A549 (cell line): ENCODE data around the gene RAB3GAP1. TPM values are rescaled to one million over a fixed set of nuclear protein-coding genes. Genes with fewer than 3 reads are reported as not detected.

Experiments used
- ATAC-seq, 2 experiments: fragments of 200-7000 bp in 1 of 2; fragments of >200 bp in 1 of 2; cut with Nextera tagmentation in 1 of 2; cut with Tn5 transposase in 1 of 2; 3 replicates each; pipeline versions ENCODE4 v1.8.0 to v1.9.1; 2018 to 2020; ENCODE audit warnings: mild to moderate bottlenecking in 1 of 2, moderate library complexity in 1 of 2
- CTCF ChIA-PET: fragments of 300-600 bp; sonication (Branson Sonifier 250); formaldehyde crosslinking; extraction: SDS; loops from one replicate; lab custom pipeline; 2021; ENCODE audit warnings: antibody characterized with exemption, inconsistent platforms; lab: Yijun Ruan, JAX
- POLR2A ChIA-PET: fragments of 350-600 bp; formaldehyde crosslinking; extraction: SDS; loops from one replicate; lab custom pipeline; 2021; ENCODE audit warnings: antibody characterized with exemption, inconsistent platforms; lab: Yijun Ruan, JAX
- DNase-seq, 2 experiments: peaks; one replicate each; pipeline versions ENCODE4 v3.0.0 to v3.0.0-alpha.2; 2011 to 2016; ENCODE audit warnings: low read depth in 1 of 2, low spot score in 1 of 2
- FAIRE-seq: peaks from 2 replicates; lab custom pipeline; 2011; peaks lifted over from hg19 to GRCh38; lab: Jason Lieb, UNC
- H3K27ac ChIP-seq, 2 experiments: fragments of >200 bp; sonication (Bioruptor Twin); formaldehyde crosslinking; 3 replicates each; pipeline ENCODE4 v1.5.1; 2016 to 2017
- H3K4me1 ChIP-seq: fragments of >200 bp; sonication (Bioruptor Twin); formaldehyde crosslinking; 3 replicates; pipeline ENCODE4 v1.6.1; 2016
- H3K4me2 ChIP-seq: fragments of >200 bp; sonication (Bioruptor Twin); formaldehyde crosslinking; 3 replicates; pipeline ENCODE4 v1.6.1; 2016
- H3K4me3 ChIP-seq: fragments of >200 bp; sonication (Bioruptor Twin); formaldehyde crosslinking; 3 replicates; pipeline ENCODE4 v1.5.1; 2016
- H3K9me3 ChIP-seq: fragments of >200 bp; sonication (Bioruptor Twin); formaldehyde crosslinking; 3 replicates; pipeline ENCODE4 v1.6.1; 2016
- ATOH8 ChIP-seq: fragments of 250-450 bp; sonication (Bioruptor Pico); IDR thresholded peaks from 2 replicates; pipeline ENCODE4 v1.5.0; 2020; ENCODE audit warnings: low read depth, mild to moderate bottlenecking, moderate library complexity
- CBX2 ChIP-seq: fragments of 200-600 bp; sonication (generic); IDR thresholded peaks from 2 replicates; pipeline ENCODE4 v1.6.1; 2016; ENCODE audit warnings: low read depth, mild to moderate bottlenecking, borderline replicate concordance
- CHD2 ChIP-seq: fragments of 150-350 bp; IDR thresholded peaks from 2 replicates; pipeline ENCODE4 v1.6.1; 2014; ENCODE audit warnings: low read length; ENCODE audit not compliant: partially characterized antibody
- EP300 ChIP-seq, 2 experiments: fragments of >200 bp; sonication (Bioruptor Twin); formaldehyde crosslinking; IDR thresholded peaks; 2 replicates in 1 of 2; 3 replicates in 1 of 2; pipeline ENCODE4 v1.6.1; 2016 to 2017
- ESRRA ChIP-seq: fragments of 150-350 bp; IDR thresholded peaks from 2 replicates; pipeline ENCODE4 v1.6.1; 2014; ENCODE audit warnings: mild to moderate bottlenecking, low read length, borderline replicate concordance
- FOSB ChIP-seq: fragments of 250-450 bp; sonication (Bioruptor Pico); IDR thresholded peaks from 2 replicates; pipeline ENCODE4 v1.5.0; 2020; ENCODE audit warnings: mild to moderate bottlenecking, moderate library complexity
- FOXS1 ChIP-seq: fragments of 250-450 bp; sonication (Bioruptor Pico); IDR thresholded peaks from 2 replicates; pipeline ENCODE4 v1.5.0; 2020; ENCODE audit warnings: mild to moderate bottlenecking, moderate library complexity
- GATA3 ChIP-seq: IDR thresholded peaks from 2 replicates; pipeline ENCODE4 v1.6.1; 2012; ENCODE audit warnings: borderline replicate concordance
- HOXA7 ChIP-seq: fragments of 250-450 bp; sonication (Bioruptor Pico); IDR thresholded peaks from 2 replicates; pipeline ENCODE4 v1.5.0; 2020; ENCODE audit warnings: mild to moderate bottlenecking, moderate library complexity
- JUNB ChIP-seq: fragments of >200 bp; sonication (Bioruptor Twin); formaldehyde crosslinking; IDR thresholded peaks from 2 replicates; pipeline ENCODE4 v1.6.1; 2016
- MYC ChIP-seq: IDR thresholded peaks from 2 replicates; pipeline ENCODE4 v1.6.1; 2012; ENCODE audit warnings: mild to moderate bottlenecking, inconsistent platforms, low read length, improper control_type of control experiment, borderline replicate concordance
- PBX3 ChIP-seq: IDR thresholded peaks from 2 replicates; pipeline ENCODE4 v1.6.1; 2012
- POLR2AphosphoS2 ChIP-seq: conservative IDR thresholded peaks from 2 replicates; pipeline ENCODE4 v1.6.1; 2012; ENCODE audit warnings: low read length, improper control_type of control experiment, inconsistent platforms
- RAD21 ChIP-seq, 2 experiments: fragments of >200 bp in 1 of 2; sonication (Bioruptor Twin) in 1 of 2; formaldehyde crosslinking in 1 of 2; IDR thresholded peaks in 1 of 2; conservative IDR thresholded peaks in 1 of 2; 2 replicates in 1 of 2; 3 replicates in 1 of 2; pipeline ENCODE4 v1.6.1; 2012 to 2018; ENCODE audit warnings: inconsistent platforms in 1 of 2
- RCOR1 ChIP-seq: fragments of 150-350 bp; IDR thresholded peaks from 2 replicates; pipeline ENCODE4 v1.6.1; 2014; ENCODE audit warnings: antibody characterized with exemption, low read length, low read depth
- RFX5 ChIP-seq: fragments of 450-650 bp; IDR thresholded peaks from 2 replicates; pipeline ENCODE4 v1.7.1; 2014; ENCODE audit warnings: antibody characterized with exemption, mild to moderate bottlenecking, moderate library complexity
- TFCP2L1 ChIP-seq: fragments of 250-450 bp; sonication (Bioruptor Pico); IDR thresholded peaks from 2 replicates; pipeline ENCODE4 v1.5.0; 2021; ENCODE audit warnings: mild to moderate bottlenecking
- ZC3H11A ChIP-seq: fragments of 450-650 bp; IDR thresholded peaks from 2 replicates; pipeline ENCODE4 v1.6.1; 2014; ENCODE audit warnings: antibody characterized with exemption, mild to moderate bottlenecking
- WGBS: methylation state at CpG from one replicate; pipeline ENCODE4 v1.1.6; 2017; ENCODE audit errors: missing lambda C conversion rate; 5-methylcytosine and 5-hydroxymethylcytosine counted together
- polyA plus RNA-seq, 4 experiments: library from polyadenylated mRNA; depleted of rRNA in 3 of 4; stranded (reverse); fragments of >200 nt; fragmentation: RNase III in 1 of 4; extraction: RNeasy Plus Mini Kit Qiagen cat#74134 plus additional on column Dnase treatment in 1 of 4; gene quantifications; 2 replicates in 3 of 4; 3 replicates in 1 of 4; pipeline ENCODE4 v1.2.3, GENCODE V29; 2011 to 2017
- TF ChIP-seq, protein P1 (sequence below): fragments of 150-350 bp; IDR thresholded peaks from 2 replicates; pipeline ENCODE4 v1.6.1; 2014; ENCODE audit warnings: low read depth, mild to moderate bottlenecking, low read length
- TF ChIP-seq, protein P2 (sequence below): fragments of 250-450 bp; sonication (Bioruptor Pico); IDR thresholded peaks from 2 replicates; pipeline ENCODE4 v1.5.0; 2021; ENCODE audit warnings: mild to moderate bottlenecking, moderate library complexity, borderline replicate concordance
- TF ChIP-seq, protein P3 (sequence below): fragments of >200 bp; sonication (Bioruptor Twin); formaldehyde crosslinking; IDR thresholded peaks from 3 replicates; pipeline ENCODE4 v1.5.1; 2016

Gene RAB3GAP1
- polyA plus RNA-seq, 2 of the 4 experiments (the other 2 are of a cell fraction): 29.7 to 44.6 TPM

DNA sequence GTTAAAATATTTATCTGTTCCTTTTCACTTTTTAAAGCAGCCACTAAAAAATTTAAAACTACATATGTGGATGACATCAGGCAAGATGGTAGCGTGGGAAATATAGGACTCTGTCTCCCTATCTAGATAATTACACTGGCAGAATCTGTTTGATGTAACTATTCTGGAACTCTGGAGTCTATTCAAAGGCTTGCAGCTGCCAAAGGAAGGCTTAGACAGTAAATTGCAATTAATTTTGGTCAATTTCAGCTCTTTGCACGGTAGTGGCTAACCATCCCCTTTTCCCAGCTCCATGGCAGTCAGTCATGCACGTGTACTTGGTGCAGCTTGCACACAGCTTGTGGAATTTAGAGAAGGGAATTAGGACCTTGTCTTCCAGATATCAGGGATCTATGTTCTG lies 135.2 kb downstream of the RAB3GAP1 start:
- ChIA-PET CTCF (no interaction called here), POLR2A (no interaction called here)
- no peak for DNase-seq
- 88% methylated on average over 3 of the region's 3 CpGs for WGBS
- TF ChIP-seq POLR2AphosphoS2 (no peak), RCOR1 (no peak), HOXA7 (CRISPR knock-in tag) (no peak), FOSB (CRISPR knock-in tag) (no peak), GATA3 (no peak), CBX2 (no peak), CHD2 (no peak), PBX3 (no peak), FOXS1 (CRISPR knock-in tag) (no peak), TFCP2L1 (no peak), RFX5 (no peak), MYC (no peak), JUNB (no peak), RAD21 (conservative IDR thresholded peaks at IDR 0.05 in 1 of 2, IDR thresholded peaks at IDR 0.05 in 1 of 2) (no peak)
- TF ChIP-seq, protein P1, sequence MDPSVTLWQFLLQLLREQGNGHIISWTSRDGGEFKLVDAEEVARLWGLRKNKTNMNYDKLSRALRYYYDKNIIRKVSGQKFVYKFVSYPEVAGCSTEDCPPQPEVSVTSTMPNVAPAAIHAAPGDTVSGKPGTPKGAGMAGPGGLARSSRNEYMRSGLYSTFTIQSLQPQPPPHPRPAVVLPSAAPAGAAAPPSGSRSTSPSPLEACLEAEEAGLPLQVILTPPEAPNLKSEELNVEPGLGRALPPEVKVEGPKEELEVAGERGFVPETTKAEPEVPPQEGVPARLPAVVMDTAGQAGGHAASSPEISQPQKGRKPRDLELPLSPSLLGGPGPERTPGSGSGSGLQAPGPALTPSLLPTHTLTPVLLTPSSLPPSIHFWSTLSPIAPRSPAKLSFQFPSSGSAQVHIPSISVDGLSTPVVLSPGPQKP: no peak
- Histone ChIP-seq H3K4me1 (no peaks in the 10 kb centered on the region), H3K27ac (no peak overlapping the region), H3K4me2 (no peak overlapping the region), H3K9me3 (no peaks in the 10 kb centered on the region), H3K4me3 (no peak overlapping the region)
- ATAC-seq: no peak
- FAIRE-seq: no peak

GRCh38 chr2:135189148-135189547 lies 137.1 kb downstream of the RAB3GAP1 start:
- ChIA-PET CTCF (interaction anchor here (0.9 to 1.5 kb wide), 2 partner anchors 14 to 185 kb away, joined by 4 read pairs; no protein-coding TSS in a partner anchor), POLR2A (no interaction called here)
- DNase-seq (no peak), ATAC-seq (no peak), FAIRE-seq (no peak)
- no peak overlapping the region for H3K4me2 ChIP-seq
- TF ChIP-seq ESRRA (no peak), ZC3H11A (no peak), ATOH8 (CRISPR knock-in tag) (no peak), EP300 (IDR thresholded peaks at IDR 0.05) (no peak), RCOR1 (no peak), CBX2 (no peak)
- TF ChIP-seq, protein P2, sequence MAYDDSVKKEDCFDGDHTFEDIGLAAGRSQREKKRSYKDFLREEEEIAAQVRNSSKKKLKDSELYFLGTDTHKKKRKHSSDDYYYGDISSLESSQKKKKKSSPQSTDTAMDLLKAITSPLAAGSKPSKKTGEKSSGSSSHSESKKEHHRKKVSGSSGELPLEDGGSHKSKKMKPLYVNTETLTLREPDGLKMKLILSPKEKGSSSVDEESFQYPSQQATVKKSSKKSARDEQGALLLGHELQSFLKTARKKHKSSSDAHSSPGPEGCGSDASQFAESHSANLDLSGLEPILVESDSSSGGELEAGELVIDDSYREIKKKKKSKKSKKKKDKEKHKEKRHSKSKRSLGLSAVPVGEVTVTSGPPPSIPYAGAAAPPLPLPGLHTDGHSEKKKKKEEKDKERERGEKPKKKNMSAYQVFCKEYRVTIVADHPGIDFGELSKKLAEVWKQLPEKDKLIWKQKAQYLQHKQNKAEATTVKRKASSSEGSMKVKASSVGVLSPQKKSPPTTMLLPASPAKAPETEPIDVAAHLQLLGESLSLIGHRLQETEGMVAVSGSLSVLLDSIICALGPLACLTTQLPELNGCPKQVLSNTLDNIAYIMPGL (CRISPR knock-in tag): no peak
- TF ChIP-seq, protein P3, sequence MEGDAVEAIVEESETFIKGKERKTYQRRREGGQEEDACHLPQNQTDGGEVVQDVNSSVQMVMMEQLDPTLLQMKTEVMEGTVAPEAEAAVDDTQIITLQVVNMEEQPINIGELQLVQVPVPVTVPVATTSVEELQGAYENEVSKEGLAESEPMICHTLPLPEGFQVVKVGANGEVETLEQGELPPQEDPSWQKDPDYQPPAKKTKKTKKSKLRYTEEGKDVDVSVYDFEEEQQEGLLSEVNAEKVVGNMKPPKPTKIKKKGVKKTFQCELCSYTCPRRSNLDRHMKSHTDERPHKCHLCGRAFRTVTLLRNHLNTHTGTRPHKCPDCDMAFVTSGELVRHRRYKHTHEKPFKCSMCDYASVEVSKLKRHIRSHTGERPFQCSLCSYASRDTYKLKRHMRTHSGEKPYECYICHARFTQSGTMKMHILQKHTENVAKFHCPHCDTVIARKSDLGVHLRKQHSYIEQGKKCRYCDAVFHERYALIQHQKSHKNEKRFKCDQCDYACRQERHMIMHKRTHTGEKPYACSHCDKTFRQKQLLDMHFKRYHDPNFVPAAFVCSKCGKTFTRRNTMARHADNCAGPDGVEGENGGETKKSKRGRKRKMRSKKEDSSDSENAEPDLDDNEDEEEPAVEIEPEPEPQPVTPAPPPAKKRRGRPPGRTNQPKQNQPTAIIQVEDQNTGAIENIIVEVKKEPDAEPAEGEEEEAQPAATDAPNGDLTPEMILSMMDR: no peak
- H3K27ac ChIP-seq: no peak overlapping the region
- no peaks in the 10 kb centered on the region for H3K9me3 ChIP-seq
- H3K4me3 ChIP-seq: no peak overlapping the region
- H3K4me1 ChIP-seq: no peaks in the 10 kb centered on the region
- 97% methylated on average over 1 of the region's 1 CpG for WGBS
